C4-2B (cell line): ENCODE data around the gene ADAMTS14.

Experiments
- CTCF ChIP-seq: fragments of 450-650 bp; conservative IDR thresholded peaks from 2 replicates; pipeline ENCODE4 v1.5.1; 2017; ENCODE audit warnings: mild to moderate bottlenecking
- ZFX ChIP-seq: fragments of 450-650 bp; IDR thresholded peaks from 2 replicates; pipeline ENCODE4 v1.6.1; 2017

DNA sequence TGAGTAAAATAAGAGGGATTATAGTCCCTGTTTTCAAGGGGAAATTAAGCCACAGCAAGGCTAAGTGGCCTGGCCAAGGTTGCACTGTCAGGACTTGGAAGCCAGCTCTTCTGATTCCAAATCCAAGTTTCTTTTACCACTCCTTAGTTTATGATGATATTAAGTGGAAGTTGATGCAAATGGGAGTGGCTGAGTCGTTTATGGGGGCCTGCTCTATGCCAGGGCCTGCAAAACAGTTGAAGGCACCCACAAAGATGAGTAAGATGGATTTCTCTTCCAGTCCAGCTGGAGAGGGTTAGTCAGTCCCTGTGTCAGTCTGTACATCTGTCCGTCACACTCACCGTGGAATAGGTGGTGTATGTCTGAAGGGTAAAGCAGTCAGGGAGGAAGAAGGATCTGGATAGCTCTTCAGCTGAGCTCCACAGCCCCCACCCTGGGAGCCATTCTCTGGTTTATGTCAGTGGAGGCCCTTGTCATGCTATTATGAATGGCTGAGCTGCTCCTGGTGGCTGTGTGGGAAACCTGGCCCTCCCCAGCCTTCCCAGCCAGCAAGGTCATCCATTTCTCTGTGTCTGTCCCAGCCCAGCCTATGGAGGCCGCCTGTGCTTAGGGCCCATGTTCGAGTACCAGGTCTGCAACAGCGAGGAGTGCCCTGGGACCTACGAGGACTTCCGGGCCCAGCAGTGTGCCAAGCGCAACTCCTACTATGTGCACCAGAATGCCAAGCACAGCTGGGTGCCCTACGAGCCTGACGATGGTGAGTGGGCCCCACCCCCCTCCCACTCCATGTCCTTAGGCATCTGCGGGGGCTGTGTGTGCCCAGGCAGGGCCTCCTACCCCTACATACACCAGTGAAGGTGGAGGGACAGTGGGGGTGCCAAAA is 68.3 kb downstream of the ADAMTS14 start:
- TF ChIP-seq CTCF, result no peak
- no peak for TF ChIP-seq ZFX
